Neural progenitor cell (in vitro differentiated cells): ENCODE results near the gene DYNLT1. TPM values are rescaled to one million over a fixed set of nuclear protein-coding genes. Genes with fewer than 3 reads are reported as not detected.

Experiments
- DNase-seq: peaks from one replicate; pipeline ENCODE4 v3.0.0-alpha.2; 2016; ENCODE audit warnings: low spot score
- H2AFZ ChIP-seq: fragments of 200-600 bp; sonication (generic); replicated peaks from 2 replicates; pipeline ENCODE4 v1.6.1; 2016; ENCODE audit warnings: antibody characterized with exemption
- H3F3A ChIP-seq: fragments of 200-600 bp; sonication (generic); 2 replicates; pipeline ENCODE4 v1.6.1; 2016; ENCODE audit warnings: antibody characterized with exemption, low read depth
- H3K27ac ChIP-seq: fragments of 200-600 bp; sonication (generic); 2 replicates; pipeline ENCODE4 v1.5.1; 2016; ENCODE audit warnings: mild to moderate bottlenecking
- H3K27me3 ChIP-seq: fragments of 200-600 bp; sonication (generic); 2 replicates; pipeline ENCODE4 v1.6.1; 2016; ENCODE audit warnings: mild to moderate bottlenecking, moderate library complexity
- H3K36me3 ChIP-seq: fragments of 200-600 bp; sonication (generic); 2 replicates; pipeline ENCODE4 v1.5.1; 2016
- H3K4me1 ChIP-seq: fragments of 200-600 bp; sonication (generic); 2 replicates; pipeline ENCODE4 v1.6.1; 2016; ENCODE audit warnings: mixed run types
- H3K4me2 ChIP-seq: fragments of 200-600 bp; sonication (generic); 2 replicates; pipeline ENCODE4 v1.6.1; 2016
- H3K4me3 ChIP-seq: fragments of 200-600 bp; sonication (generic); 2 replicates; pipeline ENCODE4 v1.5.1; 2016
- H3K79me2 ChIP-seq: fragments of 200-600 bp; sonication (generic); 2 replicates; pipeline ENCODE4 v1.6.1; 2016; ENCODE audit warnings: low read depth
- H3K9ac ChIP-seq: fragments of 200-600 bp; sonication (generic); 2 replicates; pipeline ENCODE4 v1.6.1; 2016
- H3K9me3 ChIP-seq: fragments of 200-600 bp; sonication (generic); 2 replicates; pipeline ENCODE4 v1.5.1; 2016; ENCODE audit warnings: low read depth
- H4K20me1 ChIP-seq: fragments of 200-600 bp; sonication (generic); 2 replicates; pipeline ENCODE4 v1.6.1; 2016; ENCODE audit warnings: low read depth
- H3K27ac Mint-ChIP-seq: 3 replicates; pipeline ENCODE4 v1.8.0; 2021; ENCODE audit warnings: mixed read lengths
- H3K27me3 Mint-ChIP-seq: 2 replicates; pipeline ENCODE4 v1.8.0; 2022; ENCODE audit warnings: low read depth, mild to moderate bottlenecking, inconsistent platforms, moderate library complexity, mixed read lengths; ENCODE audit not compliant: insufficient read depth
- H3K36me3 Mint-ChIP-seq: 3 replicates; pipeline ENCODE4 v1.8.0; 2021; ENCODE audit warnings: mixed read lengths
- H3K4me1 Mint-ChIP-seq: 3 replicates; pipeline ENCODE4 v1.8.0; 2021; ENCODE audit warnings: mixed read lengths
- H3K4me3 Mint-ChIP-seq: 3 replicates; pipeline ENCODE4 v1.8.0; 2021; ENCODE audit warnings: mild to moderate bottlenecking, moderate library complexity, mixed read lengths
- H3K9me3 Mint-ChIP-seq: 3 replicates; pipeline ENCODE4 v1.8.0; 2020; ENCODE audit warnings: mixed read lengths
- EZH2 ChIP-seq: fragments of 200-600 bp; sonication (generic); IDR thresholded peaks from 2 replicates; pipeline ENCODE4 v1.6.1; 2017; ENCODE audit warnings: antibody characterized with exemption, mild to moderate bottlenecking, moderate library complexity
- EZH2phosphoT487 ChIP-seq: fragments of 200-600 bp; sonication (generic); IDR thresholded peaks from 2 replicates; pipeline ENCODE4 v1.6.1; 2017; ENCODE audit warnings: antibody characterized with exemption
- total RNA-seq: library from RNA; depleted of rRNA; stranded (reverse); fragments of >200 nt; gene quantifications from 2 replicates; pipeline ENCODE4 v1.2.3, GENCODE V29; 2015; ENCODE audit warnings: low replicate concordance
- TF ChIP-seq, protein P1 (sequence below): fragments of 200-600 bp; sonication (generic); IDR thresholded peaks from 2 replicates; pipeline ENCODE4 v1.5.1; 2017; ENCODE audit warnings: antibody characterized with exemption, mild to moderate bottlenecking

DYNLT1 gene
- total RNA-seq, 1 donor from 2014 or later, result 82.8 TPM

GRCh38 chr6:158638324-158638854, 6.2 kb downstream of the DYNLT1 start:
- Histone ChIP-seq H3K9ac (no peak overlapping the region), H3K4me1 (peaks cover 13% of the 10 kb centered on the region), H3K9me3 (no peaks in the 10 kb centered on the region), H3K27ac (no peak overlapping the region), H2AFZ (no peak overlapping the region), H3F3A (no peaks in the 10 kb centered on the region), H3K4me2 (no peak overlapping the region), H3K27me3 (no peaks in the 10 kb centered on the region), H3K79me2 (peaks cover 37% of the 10 kb centered on the region), H3K4me3 (no peak overlapping the region), H3K36me3 (no peaks in the 10 kb centered on the region), H4K20me1 (peaks cover 37% of the 10 kb centered on the region)
- peaks cover 43% of the 10 kb centered on the region for H3K36me3 Mint-ChIP-seq
- no peaks in the 10 kb centered on the region for H3K27me3 Mint-ChIP-seq
- DNase-seq, result no peak
- no peak overlapping the region for H3K27ac Mint-ChIP-seq
- H3K4me3 Mint-ChIP-seq, result no peak overlapping the region
- peaks cover 43% of the 10 kb centered on the region for H3K4me1 Mint-ChIP-seq
- no peaks in the 10 kb centered on the region for H3K9me3 Mint-ChIP-seq
- no peak for TF ChIP-seq EZH2
- TF ChIP-seq, protein P1, sequence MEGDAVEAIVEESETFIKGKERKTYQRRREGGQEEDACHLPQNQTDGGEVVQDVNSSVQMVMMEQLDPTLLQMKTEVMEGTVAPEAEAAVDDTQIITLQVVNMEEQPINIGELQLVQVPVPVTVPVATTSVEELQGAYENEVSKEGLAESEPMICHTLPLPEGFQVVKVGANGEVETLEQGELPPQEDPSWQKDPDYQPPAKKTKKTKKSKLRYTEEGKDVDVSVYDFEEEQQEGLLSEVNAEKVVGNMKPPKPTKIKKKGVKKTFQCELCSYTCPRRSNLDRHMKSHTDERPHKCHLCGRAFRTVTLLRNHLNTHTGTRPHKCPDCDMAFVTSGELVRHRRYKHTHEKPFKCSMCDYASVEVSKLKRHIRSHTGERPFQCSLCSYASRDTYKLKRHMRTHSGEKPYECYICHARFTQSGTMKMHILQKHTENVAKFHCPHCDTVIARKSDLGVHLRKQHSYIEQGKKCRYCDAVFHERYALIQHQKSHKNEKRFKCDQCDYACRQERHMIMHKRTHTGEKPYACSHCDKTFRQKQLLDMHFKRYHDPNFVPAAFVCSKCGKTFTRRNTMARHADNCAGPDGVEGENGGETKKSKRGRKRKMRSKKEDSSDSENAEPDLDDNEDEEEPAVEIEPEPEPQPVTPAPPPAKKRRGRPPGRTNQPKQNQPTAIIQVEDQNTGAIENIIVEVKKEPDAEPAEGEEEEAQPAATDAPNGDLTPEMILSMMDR, result no peak
- no peak for TF ChIP-seq EZH2phosphoT487

- no peaks in the 10 kb centered on the region for H3K27me3 ChIP-seq
- TF ChIP-seq EZH2phosphoT487 (no peak), EZH2 (no peak)
- TF ChIP-seq, protein P1, result no peak
- H3K27ac ChIP-seq, result no peak overlapping the region
- H3K27ac Mint-ChIP-seq, result no peak overlapping the region
- H4K20me1 ChIP-seq, result peaks cover 21% of the 10 kb centered on the region
- H3K36me3 ChIP-seq, result no peaks in the 10 kb centered on the region
- peaks cover 40% of the 10 kb centered on the region for H3K36me3 Mint-ChIP-seq
- H3K4me3 Mint-ChIP-seq, result no peak overlapping the region
- peaks cover 30% of the 10 kb centered on the region for H3K4me1 Mint-ChIP-seq
- H3K79me2 ChIP-seq, result peaks cover 21% of the 10 kb centered on the region
- H2AFZ ChIP-seq, result no peak overlapping the region
- no peak overlapping the region for H3K4me2 ChIP-seq
- no peak overlapping the region for H3K9ac ChIP-seq
- H3K27me3 Mint-ChIP-seq, result peaks cover 5% of the 10 kb centered on the region
- H3K9me3 ChIP-seq, result no peaks in the 10 kb centered on the region
- H3K4me3 ChIP-seq, result no peak overlapping the region
- H3F3A ChIP-seq, result no peaks in the 10 kb centered on the region
- H3K9me3 Mint-ChIP-seq, result no peaks in the 10 kb centered on the region
- no peak for DNase-seq
- H3K4me1 ChIP-seq, result peaks cover 9% of the 10 kb centered on the region
Measured at GRCh38 chr6:158636778-158637177, 7.8 kb downstream of the DYNLT1 start.

DNA sequence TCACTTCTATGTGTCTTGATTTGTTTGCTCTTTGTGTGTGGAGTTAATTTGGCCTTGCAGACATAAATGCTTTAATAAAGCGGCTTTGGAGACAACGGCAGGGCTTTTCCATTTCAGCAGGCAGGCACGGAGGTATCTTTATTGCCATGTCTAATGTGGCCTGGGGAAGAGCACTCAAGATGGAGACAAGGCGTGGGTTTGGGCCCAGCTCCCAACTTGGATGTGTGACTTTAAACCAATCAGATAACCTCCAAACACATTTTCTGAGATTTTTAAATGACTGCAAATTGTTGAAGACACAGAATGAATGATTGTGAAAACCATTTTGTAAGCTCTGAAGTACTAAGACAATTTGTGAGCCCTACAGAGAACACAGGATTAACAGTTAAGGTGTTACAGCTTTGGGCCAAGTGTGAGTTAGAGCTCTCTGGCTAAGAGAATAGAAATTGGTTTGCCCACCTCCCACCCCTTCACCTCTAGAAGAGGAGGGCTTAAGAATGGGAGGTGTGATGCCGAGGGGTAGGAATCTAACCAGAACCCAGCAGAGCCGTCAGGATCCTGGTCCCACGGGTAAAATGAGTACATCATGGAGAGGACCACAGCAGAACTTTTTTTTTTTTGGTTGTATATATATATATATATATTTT, 9.0 kb downstream of the DYNLT1 start:
- TF ChIP-seq EZH2phosphoT487 (no peak), EZH2 (no peak)
- TF ChIP-seq, protein P1, result no peak
- peaks cover 41% of the 10 kb centered on the region for H3K36me3 Mint-ChIP-seq

More for the DNA sequence above, 9.0 kb downstream of the DYNLT1 start:
- peaks cover 5% of the 10 kb centered on the region for H3K4me1 ChIP-seq
- no peak overlapping the region for H3K27ac ChIP-seq
- Mint-ChIP-seq H3K4me1 (peaks cover 23% of the 10 kb centered on the region), H3K4me3 (no peak overlapping the region), H3K27me3 (peaks cover 5% of the 10 kb centered on the region), H3K9me3 (no peaks in the 10 kb centered on the region), H3K27ac (no peak overlapping the region)
- no peak overlapping the region for H2AFZ ChIP-seq
- H3F3A ChIP-seq, result no peaks in the 10 kb centered on the region
- peaks cover 11% of the 10 kb centered on the region for H4K20me1 ChIP-seq
- H3K79me2 ChIP-seq, result peaks cover 9% of the 10 kb centered on the region
- no peak for DNase-seq
- H3K9me3 ChIP-seq, result no peaks in the 10 kb centered on the region
- no peak overlapping the region for H3K9ac ChIP-seq
- H3K27me3 ChIP-seq, result no peaks in the 10 kb centered on the region
- no peak overlapping the region for H3K4me3 ChIP-seq
- no peak overlapping the region for H3K4me2 ChIP-seq
- H3K36me3 ChIP-seq, result no peaks in the 10 kb centered on the region
